GM20431 (cell line): ENCODE data around the gene PRR3.
"Not testable (repeated sequence)": the region's sequence is repeated elsewhere in the genome, so short reads cannot be mapped to it uniquely, and the experiment has no call there.

Source experiments
- in situ Hi-C: fragments of 300-500 bp; cut with MseI, MboI; formaldehyde crosslinking; loops from one replicate; pipeline ENCODE4 v1.15.0; 2020; ENCODE audit warnings: low sequenced_read_pairs; ENCODE audit not compliant: unreplicated experiment

PRR3 gene

GRCh38 chr6:30568245-30568644 lies 11.2 kb downstream of the PRR3 start:
- in situ Hi-C loops, result no loop called here

GRCh38 chr6:30570263-30570662 lies 13.2 kb downstream of the PRR3 start:
- in situ Hi-C loops, result no loop called here

DNA sequence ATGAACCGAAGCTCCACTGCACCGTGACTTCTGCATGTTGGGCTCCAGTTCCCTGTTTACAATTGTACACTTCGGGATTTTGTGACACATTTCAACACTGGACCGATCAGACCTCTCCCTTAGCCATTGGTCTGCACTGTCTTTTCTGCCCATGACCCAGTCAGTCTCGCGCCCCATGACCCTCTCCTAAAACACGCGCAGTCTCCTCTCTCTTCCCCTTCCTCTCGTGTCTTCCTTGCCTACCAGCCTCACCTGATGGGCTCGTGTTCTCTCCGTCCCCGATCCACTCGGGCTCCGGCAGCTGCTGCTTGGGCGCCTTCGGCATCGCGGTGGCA lies 13.6 kb downstream of the PRR3 start:
- in situ Hi-C loops, result no loop called here

DNA sequence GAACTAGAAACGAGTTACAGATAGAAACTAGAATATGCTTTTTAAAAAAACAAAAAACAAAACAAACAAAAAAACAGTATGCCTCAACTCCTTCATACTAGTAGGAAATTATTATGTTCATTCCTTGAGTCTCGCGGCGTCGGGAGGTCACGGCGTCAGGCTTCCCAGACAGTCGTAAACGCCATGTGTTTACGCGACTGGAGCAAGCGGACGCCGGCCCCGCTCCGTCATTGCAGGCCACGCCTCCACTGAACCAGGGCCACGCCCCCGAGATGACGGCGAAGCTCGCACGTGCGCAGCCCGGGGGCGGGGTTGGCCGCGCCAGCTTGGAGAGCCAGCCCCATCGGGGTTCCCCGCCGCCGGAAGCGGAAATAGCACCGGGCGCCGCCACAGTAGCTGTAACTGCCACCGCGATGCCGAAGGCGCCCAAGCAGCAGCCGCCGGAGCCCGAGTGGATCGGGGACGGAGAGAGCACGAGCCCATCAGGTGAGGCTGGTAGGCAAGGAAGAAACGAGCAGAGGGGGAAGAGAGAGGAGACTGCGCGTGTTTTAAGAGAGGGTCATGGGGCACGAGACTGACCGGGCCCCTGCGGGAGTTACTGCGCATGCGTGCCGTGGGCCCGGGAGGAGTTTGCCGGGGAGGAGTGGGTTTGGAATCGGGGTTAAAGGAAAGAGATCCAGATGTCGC lies 14.1 kb downstream of the PRR3 start, which contains the start of gene ABCF1:
Gene ABCF1, plus strand, starts transcription at position 368 of the 687 bp plus-strand sequence. Its CDS starts 46 bp downstream, at position 414.
- in situ Hi-C loops, result no loop called here

GRCh38 chr6:30571762-30572082 lies 14.6 kb downstream of the PRR3 start:
- in situ Hi-C loops, result no loop called here

DNA sequence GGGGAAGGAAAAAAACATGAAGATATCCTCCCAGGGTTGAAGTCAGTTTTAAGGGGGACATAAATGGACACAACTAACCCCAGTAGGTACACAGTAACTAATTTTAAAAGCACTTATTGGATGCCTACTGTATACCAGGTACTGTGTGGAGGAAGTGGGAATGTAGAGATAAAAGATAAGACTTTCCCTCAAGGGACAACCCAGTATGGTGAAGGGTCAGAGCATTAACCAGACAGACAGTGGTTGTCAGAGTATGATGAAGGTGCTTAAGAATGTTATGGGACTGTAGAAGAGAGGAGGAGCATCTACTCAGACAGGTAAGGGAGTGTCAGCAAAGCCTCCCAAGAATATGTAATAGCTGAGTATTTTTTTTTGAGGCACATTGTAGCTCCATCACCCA lies 15.1 kb downstream of the PRR3 start:
- in situ Hi-C loops, result no loop called here

DNA sequence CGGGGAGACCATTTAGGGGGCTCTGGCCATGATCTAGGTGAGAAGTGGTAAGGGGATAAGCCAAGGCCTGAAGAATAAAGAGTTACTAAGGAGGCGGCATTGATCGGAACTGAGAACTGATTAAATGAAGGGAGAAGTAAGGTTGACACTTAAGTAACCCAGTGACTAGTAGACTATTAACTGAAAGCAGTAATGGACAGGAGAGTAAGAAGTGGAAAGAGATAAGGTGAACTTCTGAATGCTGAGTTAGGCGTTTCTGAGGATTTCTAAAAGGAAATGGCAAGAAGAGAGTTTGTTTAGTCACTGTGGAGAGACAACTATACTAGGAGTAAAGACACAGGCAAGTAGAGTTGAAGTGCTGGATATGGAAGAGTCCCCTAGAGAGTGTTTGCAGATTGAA lies 16.0 kb downstream of the PRR3 start:
- in situ Hi-C loops, result no loop called here

DNA sequence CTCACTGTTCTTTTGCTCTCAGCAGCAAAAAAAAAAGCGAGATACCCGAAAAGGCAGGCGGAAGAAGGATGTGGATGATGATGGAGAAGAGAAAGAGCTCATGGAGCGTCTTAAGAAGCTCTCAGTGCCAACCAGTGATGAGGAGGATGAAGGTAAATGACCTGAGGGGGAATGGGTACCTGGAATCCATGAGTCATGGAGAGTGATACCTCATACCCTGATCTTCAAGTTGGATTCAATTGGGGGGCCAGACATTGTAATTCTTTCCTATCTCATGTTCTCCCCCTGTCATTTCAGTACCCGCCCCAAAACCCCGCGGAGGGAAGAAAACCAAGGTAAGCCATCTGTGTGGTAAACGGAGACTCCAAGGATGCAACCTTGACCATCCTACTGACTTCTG lies 21.0 kb downstream of the PRR3 start:
- in situ Hi-C loops, result no loop called here

DNA sequence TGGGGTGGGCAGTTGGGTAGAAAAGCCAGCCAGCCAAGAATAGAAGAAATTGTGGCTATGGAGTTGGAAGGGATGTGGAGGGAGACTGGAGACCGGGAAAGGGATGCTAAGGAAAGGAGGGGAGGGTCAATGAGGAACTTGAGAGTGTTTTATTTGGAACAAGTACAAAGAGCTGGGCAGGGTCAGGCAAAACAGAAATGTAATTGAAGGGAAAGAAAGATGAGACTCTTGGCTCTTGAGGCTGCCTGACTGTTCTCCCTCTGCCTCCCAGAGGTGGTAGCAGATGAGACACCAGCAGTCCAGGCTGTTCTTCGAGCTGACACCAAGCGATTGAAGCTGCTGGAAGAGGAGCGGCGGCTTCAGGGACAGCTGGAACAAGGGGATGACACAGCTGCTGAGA lies 26.8 kb downstream of the PRR3 start:
- in situ Hi-C loops, result no loop called here

- in situ Hi-C loops, result no loop called here
These were observed 32.8 kb downstream of the PRR3 start for GRCh38 chr6:30589754-30590358.

DNA sequence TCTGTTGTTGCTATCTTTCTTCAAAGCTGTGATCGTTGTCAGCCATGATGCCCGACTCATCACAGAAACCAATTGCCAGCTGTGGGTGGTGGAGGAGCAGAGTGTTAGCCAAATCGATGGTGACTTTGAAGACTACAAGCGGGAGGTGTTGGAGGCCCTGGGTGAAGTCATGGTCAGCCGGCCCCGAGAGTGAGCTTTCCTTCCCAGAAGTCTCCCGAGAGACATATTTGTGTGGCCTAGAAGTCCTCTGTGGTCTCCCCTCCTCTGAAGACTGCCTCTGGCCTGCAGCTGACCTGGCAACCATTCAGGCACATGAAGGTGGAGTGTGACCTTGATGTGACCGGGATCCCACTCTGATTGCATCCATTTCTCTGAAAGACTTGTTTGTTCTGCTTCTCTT lies 33.4 kb downstream of the PRR3 start:
- in situ Hi-C loops, result no loop called here

GRCh38 chr6:30591008-30591407 lies 33.9 kb downstream of the PRR3 start:
- in situ Hi-C loops, result no loop called here

GRCh38 chr6:30592287-30592686 lies 35.2 kb downstream of the PRR3 start:
- in situ Hi-C loops, result no loop called here

- in situ Hi-C loops, result not testable (repeated sequence)
These were observed 40.4 kb downstream of the PRR3 start for GRCh38 chr6:30597315-30598144.

- in situ Hi-C loops, result no loop called here
These were observed 42.0 kb downstream of the PRR3 start for GRCh38 chr6:30598912-30599624.

DNA sequence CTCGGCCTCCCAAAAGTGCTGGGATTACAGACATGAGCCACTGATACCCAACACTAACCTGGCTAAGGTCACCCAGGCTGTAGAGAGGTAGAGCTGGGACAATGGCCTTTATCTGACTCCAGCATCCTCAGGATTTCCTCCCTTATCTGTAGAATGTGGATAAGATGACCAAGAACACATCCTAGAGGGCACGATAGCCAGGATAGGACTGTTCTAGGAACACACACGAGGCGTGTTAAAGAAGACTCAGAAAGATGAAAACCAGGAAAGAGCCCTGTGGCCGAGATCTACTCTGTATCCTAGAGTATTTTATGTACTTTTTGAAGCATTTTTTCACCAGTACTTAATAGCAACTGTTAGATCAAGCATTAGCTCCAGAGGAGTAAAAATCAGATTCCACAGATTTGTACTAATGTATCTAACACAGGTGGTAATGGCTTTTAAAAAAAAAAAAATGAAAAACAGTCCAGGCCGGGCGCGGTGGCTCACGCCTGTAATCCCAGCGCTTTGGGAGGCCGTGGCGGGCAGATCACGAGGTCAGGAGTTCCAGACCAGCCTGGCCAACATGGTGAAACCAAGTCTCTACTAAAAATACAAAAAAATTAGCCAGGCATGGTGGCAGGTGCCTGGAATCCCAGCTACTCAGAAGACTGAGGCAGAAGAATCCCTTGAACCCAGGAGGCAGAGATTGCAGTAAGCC lies 42.7 kb downstream of the PRR3 start:
- in situ Hi-C loops, result no loop called here

- in situ Hi-C loops, result no loop called here
These were observed 43.4 kb downstream of the PRR3 start for GRCh38 chr6:30600451-30600961.

- in situ Hi-C loops, result no loop called here
These were observed 44.3 kb downstream of the PRR3 start for GRCh38 chr6:30601436-30601814.

GRCh38 chr6:30601815-30602641 lies 44.9 kb downstream of the PRR3 start:
- in situ Hi-C loops, result no loop called here
